Vagina (tissue), 2 donors: Measurements from ENCODE around the gene WDHD1.
"Not testable (repeated sequence)": the region's sequence is repeated elsewhere in the genome, so short reads cannot be mapped to it uniquely, and the experiment has no call there.

Experiments
- CTCF ChIP-seq, 3 experiments: fragments of 450-650 bp in 2 of 3; fragments of 200-600 bp in 1 of 3; sonication (generic) in 1 of 3; IDR thresholded peaks; one replicate each; pipeline ENCODE4 v1.5.1; 2017 to 2019; ENCODE audit warnings: antibody characterized with exemption in 3 of 3, mild to moderate bottlenecking in 2 of 3, moderate library complexity in 2 of 3
- POLR2A ChIP-seq, 2 donors: fragments of 450-650 bp; IDR thresholded peaks; one replicate each; pipeline ENCODE4 v1.6.1; 2017; ENCODE audit warnings: antibody characterized with exemption in 2 of 2, mild to moderate bottlenecking in 2 of 2, moderate library complexity in 2 of 2
- POLR2AphosphoS5 ChIP-seq, 2 donors: sonication (generic); formaldehyde crosslinking; IDR thresholded peaks; one replicate each; pipeline ENCODE4 v1.9.0; 2017; ENCODE audit warnings: antibody characterized with exemption in 2 of 2, mild to moderate bottlenecking in 2 of 2, low read depth in 1 of 2; ENCODE audit not compliant: insufficient read depth in 1 of 2

DNA sequence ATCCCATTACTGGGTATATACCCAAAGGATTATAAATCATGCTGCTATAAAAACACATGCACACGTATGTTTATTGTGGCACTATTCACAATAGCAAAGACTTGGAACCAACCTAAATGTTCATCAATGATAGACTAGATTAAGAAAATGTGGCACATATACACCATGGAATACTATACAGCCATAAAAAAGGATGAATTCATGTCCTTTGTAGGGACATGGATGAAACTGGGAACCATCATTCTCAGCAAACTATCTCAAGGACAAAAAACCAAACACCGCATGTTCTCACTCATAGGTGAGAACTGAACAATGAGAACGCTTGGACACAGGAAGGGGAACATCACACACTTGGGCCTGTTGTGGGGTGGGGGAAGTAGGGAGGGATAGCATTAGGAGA lies 73.3 kb downstream of the WDHD1 start:
- not testable (repeated sequence) for TF ChIP-seq CTCF (IDR thresholded peaks at IDR 0.05); POLR2A (IDR thresholded peaks at IDR 0.05); POLR2AphosphoS5 (IDR thresholded peaks at IDR 0.05; ENCODE audit: insufficient read depth in 1 of 2, low read depth in 1 of 2)
